ENCODE measurements around the gene ZNF536. TPM values are rescaled to one million over a fixed set of nuclear protein-coding genes. Genes with fewer than 3 reads are reported as not detected.
A peak's percentile ranks its signal among the peaks of the same experiment; 100 is the strongest.
"Not testable (repeated sequence)": the region's sequence is repeated elsewhere in the genome, so short reads cannot be mapped to it uniquely, and the experiment has no call there.

ZNF536 gene
- total RNA-seq, 1 donor from 2014 or later: 6.4 TPM

DNA sequence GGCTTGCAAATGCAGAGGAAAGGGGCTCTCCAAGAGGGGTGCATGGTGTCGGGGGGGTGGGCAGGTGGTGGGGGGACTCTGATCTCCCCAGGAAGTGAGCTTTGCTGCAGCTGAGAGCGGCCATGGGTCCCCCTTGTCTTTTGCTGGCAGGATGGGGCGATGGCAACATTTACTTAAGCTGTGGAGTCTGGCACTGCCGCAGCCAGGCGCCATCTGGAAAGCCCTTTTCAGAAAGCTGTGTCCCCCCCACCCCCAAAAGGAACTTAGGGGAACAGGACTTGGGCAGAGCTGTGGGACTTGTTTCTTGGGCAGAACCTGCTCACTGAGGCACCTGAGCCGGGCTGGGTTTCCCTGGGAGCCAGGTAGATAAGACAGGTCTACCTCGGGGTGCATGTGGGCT lies 80.7 kb downstream of the ZNF536 start:
- ATAC-seq: no peak
- DNase-seq: no peak
- intact Hi-C loops (cut with micrococcal nuclease): no loop called here

GRCh38 chr19:30453743-30454142 lies 81.6 kb downstream of the ZNF536 start:
- no peak for ATAC-seq
- intact Hi-C loops (cut with micrococcal nuclease): no loop called here
- no peak for DNase-seq

DNA sequence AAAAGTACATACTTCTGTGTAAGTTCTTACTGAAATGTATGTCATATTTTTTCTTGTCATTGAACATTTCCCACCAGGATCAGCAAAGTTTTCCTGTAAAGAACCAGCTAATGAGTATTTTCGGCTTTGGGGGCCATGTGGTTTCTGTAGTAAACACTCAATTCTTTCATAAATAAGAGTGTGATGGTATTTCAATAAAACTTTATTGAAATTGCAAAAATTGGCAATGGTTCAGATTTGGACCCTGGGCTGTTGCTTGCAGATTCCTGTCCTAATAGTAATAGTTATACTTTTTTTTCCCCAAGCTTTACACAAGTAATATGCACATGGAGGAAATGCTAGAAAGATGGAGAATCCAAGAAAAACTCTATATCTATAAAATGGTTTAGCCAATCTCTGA lies 83.7 kb downstream of the ZNF536 start:
- DNase-seq (no peak), ATAC-seq (no peak)
- intact Hi-C loops (cut with micrococcal nuclease): no loop called here

- intact Hi-C loops (cut with micrococcal nuclease): no loop called here
- no peak for DNase-seq
- no peak for ATAC-seq
These were observed 85.3 kb downstream of the ZNF536 start for GRCh38 chr19:30457484-30457883.

GRCh38 chr19:30459859-30460258 lies 87.7 kb downstream of the ZNF536 start:
- intact Hi-C loops (cut with micrococcal nuclease): no loop called here
- no peak for DNase-seq
- no peak for ATAC-seq

- ATAC-seq: no peak
- DNase-seq: no peak
- intact Hi-C loops (cut with micrococcal nuclease): no loop called here
These were observed 92.0 kb downstream of the ZNF536 start for GRCh38 chr19:30464162-30464561.

DNA sequence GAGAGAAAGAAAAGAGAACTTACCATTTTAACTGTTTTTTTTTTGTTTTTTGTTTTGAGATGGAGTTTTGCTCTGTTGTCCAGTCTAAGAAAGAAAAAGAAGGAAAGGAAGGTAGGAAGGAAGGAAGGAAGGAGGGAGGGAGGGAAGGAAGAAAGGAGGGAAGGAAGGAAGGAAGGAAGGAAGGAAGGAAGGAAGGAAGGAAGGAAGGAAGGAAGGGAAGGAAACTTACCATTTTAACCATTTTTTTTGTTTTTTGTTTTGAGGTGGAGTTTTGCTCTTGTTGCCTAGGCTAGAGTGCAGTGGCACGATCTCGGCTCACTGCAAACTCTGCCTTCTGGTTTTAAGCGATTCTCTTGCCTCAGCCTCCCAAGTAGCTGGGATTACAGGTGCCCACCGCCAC lies 94.4 kb downstream of the ZNF536 start:
- intact Hi-C loops (cut with micrococcal nuclease); ATAC-seq; DNase-seq: not testable (repeated sequence)

DNA sequence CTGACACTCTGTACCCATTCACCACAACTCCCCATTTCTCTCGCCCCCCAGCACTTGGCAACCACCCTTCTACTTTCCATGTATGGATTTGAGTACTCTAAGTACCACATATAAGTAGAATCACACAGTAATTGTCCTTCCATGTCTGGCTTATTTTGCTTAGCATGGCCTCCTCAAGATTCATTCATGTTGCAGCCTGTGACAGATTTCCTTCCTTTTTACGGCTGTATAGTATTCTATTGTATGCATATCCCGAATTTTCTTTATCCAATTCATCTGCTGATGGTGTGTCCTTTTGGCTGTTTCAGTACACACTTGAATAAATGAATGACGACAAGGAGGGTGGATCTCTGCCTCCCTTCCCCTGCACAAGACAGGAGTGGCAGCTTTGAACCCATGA lies 95.1 kb downstream of the ZNF536 start:
- no peak for ATAC-seq
- DNase-seq: no peak
- intact Hi-C loops (cut with micrococcal nuclease): no loop called here

DNA sequence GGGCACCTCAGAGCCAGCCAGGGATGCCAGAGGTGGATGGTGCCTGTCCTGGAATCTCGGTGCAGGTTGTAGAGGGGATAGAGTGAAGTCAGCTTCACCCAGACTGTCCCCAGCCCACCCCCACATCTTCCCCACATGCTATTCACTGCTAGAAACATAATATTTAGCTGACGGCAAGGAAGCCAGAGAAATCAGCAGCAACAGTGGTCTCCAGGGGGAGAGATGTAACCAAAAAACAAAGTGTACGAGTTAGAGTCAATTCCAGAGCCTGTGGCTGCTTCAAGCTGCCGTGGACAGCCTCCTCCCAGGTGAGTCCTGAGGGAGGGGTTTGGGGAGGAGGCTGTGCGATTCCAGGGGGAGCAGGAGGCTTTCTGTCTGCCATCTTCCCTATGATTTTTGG lies 97.6 kb downstream of the ZNF536 start:
- ATAC-seq: no peak
- DNase-seq: no peak

DNA sequence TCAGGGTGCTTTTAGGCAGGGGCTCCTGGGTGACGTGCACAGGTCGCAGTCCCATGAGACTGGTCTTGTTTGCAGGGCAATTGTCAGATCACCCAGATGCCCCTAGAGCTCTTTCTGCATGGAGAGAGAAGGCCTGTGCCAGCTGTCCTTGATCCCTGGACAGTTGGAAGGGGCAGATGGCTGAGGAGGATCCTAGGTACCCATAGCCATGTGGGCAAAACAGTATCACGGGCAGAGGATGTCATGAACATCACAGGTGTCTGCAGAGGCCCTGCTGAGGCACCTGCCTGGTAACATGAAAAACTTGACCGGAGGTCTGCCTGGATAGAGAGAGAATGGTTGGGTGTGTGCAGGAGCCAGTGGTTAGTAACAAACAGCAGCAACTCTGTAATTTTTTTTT lies 99.3 kb downstream of the ZNF536 start:
- ATAC-seq (no peak), DNase-seq (no peak)
- intact Hi-C loops (cut with micrococcal nuclease): no loop called here

More for the DNA sequence above, 97.6 kb downstream of the ZNF536 start:
- intact Hi-C loops (cut with micrococcal nuclease): no loop called here

- DNase-seq (no peak), ATAC-seq (no peak)
- intact Hi-C loops (cut with micrococcal nuclease): no loop called here
These were observed 101.2 kb downstream of the ZNF536 start for GRCh38 chr19:30473334-30473867.

- no peak for DNase-seq
- intact Hi-C loops (cut with micrococcal nuclease): no loop called here
- no peak for ATAC-seq
These were observed 104.8 kb downstream of the ZNF536 start for GRCh38 chr19:30476997-30477396.

DNA sequence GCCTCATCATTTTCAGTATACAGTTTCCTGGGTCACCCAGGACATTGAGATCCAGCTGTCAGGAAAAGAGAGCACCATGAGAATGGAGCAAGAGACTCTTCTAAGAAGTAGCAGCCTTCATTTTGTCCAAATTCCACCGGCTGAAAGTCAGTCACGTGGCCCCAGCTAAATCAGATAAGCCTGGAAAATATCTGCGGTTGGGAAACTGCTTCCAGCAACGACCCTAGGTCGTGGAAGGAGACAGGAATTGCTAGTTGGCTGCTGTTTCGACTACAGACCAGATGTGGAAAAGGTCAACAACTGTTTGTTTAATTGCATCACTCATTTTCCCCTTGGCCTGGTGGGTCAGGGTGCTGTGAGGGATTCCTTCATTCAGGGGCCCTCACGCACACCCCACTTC lies 107.0 kb downstream of the ZNF536 start:
- DNase-seq: no peak
- ATAC-seq: peak; percentile 75
- intact Hi-C loops (cut with micrococcal nuclease): no loop called here

DNA sequence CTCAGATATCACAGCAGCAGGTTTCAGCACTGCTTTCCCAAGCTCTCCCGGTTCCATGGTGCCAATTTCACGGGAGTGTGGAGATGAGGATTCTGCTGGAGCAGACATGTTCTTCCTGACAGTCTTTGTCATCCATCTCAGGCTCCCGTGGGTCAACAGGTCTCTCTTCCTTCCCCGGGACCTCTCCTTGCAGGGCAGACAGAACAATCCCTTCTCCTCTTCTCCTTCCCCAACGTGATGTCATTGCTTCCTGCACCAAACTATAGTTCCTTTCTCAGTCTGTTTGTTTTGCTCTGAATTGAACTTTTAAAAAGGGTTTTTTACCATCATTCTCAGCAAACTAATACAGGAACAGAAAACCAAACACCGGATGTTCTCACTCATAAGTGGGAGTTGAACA lies 107.9 kb downstream of the ZNF536 start:
- intact Hi-C loops (cut with micrococcal nuclease): no loop called here
- no peak for DNase-seq
- ATAC-seq: no peak

DNA sequence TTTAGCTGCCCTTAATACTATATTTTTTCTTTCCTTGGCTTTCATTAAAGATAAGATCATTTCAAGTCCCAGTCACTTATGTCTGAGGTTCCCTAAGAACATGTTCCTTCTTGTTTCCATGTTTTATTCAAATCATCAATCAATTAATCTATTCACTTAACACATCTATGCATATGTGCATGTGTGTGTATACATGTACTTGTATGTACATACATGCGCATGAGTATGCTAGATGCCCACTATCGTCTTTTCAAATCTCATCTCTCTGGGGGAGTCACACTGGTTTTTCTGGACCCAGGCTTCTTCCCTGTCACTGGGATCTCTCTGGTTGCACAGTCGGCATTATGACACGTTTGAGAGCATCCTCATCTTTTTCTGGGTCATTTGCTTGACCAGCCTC lies 108.9 kb downstream of the ZNF536 start:
- intact Hi-C loops (cut with micrococcal nuclease): no loop called here
- DNase-seq (no peak), ATAC-seq (no peak)

- no peak for DNase-seq
- no peak for ATAC-seq
- intact Hi-C loops (cut with micrococcal nuclease): no loop called here
These were observed 109.6 kb downstream of the ZNF536 start for GRCh38 chr19:30481823-30482222.

- DNase-seq: no peak
- intact Hi-C loops (cut with micrococcal nuclease): no loop called here
These were observed 110.8 kb downstream of the ZNF536 start for GRCh38 chr19:30482956-30483355.

GRCh38 chr19:30486250-30486649 lies 114.1 kb downstream of the ZNF536 start:
- DNase-seq; intact Hi-C loops (cut with micrococcal nuclease); ATAC-seq: not testable (repeated sequence)

More at GRCh38 chr19:30482956-30483355, 110.8 kb downstream of the ZNF536 start:
- no peak for ATAC-seq

DNA sequence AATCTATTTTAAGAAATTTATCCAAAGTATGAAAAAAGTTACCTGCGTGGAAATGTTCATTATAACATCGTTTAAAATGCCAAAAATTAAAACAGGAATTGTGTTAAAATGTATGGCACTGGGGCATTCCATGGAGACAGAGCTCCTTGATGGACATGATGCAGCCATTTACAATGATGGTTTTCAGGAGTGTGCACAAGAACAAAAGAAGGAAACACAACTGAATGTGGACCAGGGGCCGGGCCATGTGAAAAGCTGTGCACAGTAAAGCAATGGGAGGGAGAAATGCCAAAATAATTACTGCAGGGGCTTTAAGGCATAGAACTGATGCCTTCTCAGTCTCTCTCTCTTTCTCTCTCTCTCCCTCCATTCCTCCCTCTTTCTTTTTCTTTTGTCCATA lies 115.0 kb downstream of the ZNF536 start:
- ATAC-seq (no peak), DNase-seq (no peak)
- intact Hi-C loops (cut with micrococcal nuclease): no loop called here

DNA sequence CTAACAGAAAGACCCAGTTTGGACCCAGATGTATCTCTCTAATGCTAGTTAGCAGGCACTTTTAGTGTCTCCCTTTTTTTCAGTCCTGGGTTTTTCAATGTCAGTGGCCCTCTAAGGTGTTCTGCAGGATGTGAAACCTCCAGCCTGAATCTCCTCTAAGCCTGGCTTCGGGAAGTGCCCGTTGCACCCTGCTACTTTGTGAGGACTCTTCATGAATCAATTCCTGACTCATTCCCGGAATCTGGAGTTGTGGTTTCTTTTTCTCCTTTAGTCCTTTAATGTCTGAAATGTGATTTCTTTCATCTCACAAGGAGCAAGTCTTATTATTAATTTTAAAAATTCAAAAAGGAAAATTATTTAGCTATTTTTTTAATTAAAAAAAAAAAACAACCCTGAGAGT lies 116.0 kb downstream of the ZNF536 start:
- ATAC-seq (no peak), DNase-seq (no peak)
- intact Hi-C loops (cut with micrococcal nuclease): no loop called here

DNA sequence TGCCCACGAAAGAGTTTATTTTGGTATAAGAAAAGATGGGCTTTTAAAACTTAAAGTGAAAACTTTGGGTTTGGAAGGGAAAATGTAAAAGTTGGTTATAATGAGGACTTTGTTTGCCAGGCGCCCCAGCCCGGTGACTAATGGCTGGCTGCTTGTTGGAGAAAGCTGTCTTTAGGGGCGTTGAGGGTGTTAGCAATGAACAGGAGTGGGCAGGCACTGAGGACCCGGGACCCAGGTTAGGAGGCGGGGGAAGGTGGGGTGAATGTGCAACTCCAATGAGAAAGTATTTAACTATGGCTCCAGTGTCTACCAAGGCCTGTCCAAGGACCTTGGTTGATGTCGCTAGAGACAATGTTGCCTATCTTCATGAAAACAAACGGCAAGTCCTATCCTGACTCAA lies 118.6 kb downstream of the ZNF536 start:
- DNase-seq (no peak), ATAC-seq (no peak)
- intact Hi-C loops (cut with micrococcal nuclease): no loop called here
